Kidney (tissue), 14 donors: ENCODE results near the gene HOGA1. TPM values are rescaled to one million over a fixed set of nuclear protein-coding genes. Genes with fewer than 3 reads are reported as not detected.

Experiments used
- DNase-seq, 5 donors: peaks; one replicate each; pipeline ENCODE4 v3.0.0-alpha.2; 2013 to 2020
- FAIRE-seq: peaks from 2 replicates; lab custom pipeline; 2012; peaks lifted over from hg19 to GRCh38; lab: Jason Lieb, UNC
- H3K27ac ChIP-seq, 2 donors: one replicate each; pipeline ENCODE4 v1.7.0; 2013; ENCODE audit warnings: low read depth in 2 of 2, low read length in 2 of 2, inconsistent platforms in 1 of 2
- H3K27me3 ChIP-seq: one replicate; pipeline ENCODE4 v1.7.1; 2013; ENCODE audit warnings: low read length, inconsistent platforms; ENCODE audit not compliant: control insufficient read depth, insufficient read depth
- H3K36me3 ChIP-seq, 3 donors: one replicate each; pipeline versions ENCODE4 v1.7.0 to v1.7.1; 2013; ENCODE audit warnings: low read length in 3 of 3, control low read depth in 1 of 3, inconsistent platforms in 1 of 3; ENCODE audit not compliant: insufficient read depth in 3 of 3, control insufficient read depth in 2 of 3
- H3K4me1 ChIP-seq, 3 donors: one replicate each; pipeline versions ENCODE4 v1.7.0 to v1.7.1; 2013; ENCODE audit warnings: low read length in 3 of 3, inconsistent platforms in 1 of 3, low read depth in 1 of 3; ENCODE audit not compliant: control insufficient read depth in 2 of 3, insufficient read depth in 2 of 3
- H3K4me3 ChIP-seq, 3 donors: one replicate each; pipeline versions ENCODE4 v1.7.0 to v1.8.1; 2013; ENCODE audit warnings: low read length in 3 of 3, control low read depth in 1 of 3, inconsistent platforms in 1 of 3
- H3K9ac ChIP-seq, 3 donors: one replicate each; pipeline versions ENCODE4 v1.7.0 to v1.7.1; 2013; ENCODE audit warnings: low read length in 3 of 3, control low read depth in 1 of 3, inconsistent platforms in 1 of 3
- H3K9me3 ChIP-seq, 3 donors: one replicate each; pipeline versions ENCODE4 v1.7.0 to v1.7.1; 2013; ENCODE audit warnings: low read length in 3 of 3, control low read depth in 1 of 3, inconsistent platforms in 1 of 3; ENCODE audit not compliant: control insufficient read depth in 2 of 3, insufficient read depth in 1 of 3
- intact Hi-C: fragments of 100-400 bp; cut with DNase I; formaldehyde crosslinking; loops from one replicate; pipeline ENCODE4 v1.11.1; 2022
- polyA plus RNA-seq: library from polyadenylated mRNA; stranded (reverse); fragments of 350-450 nt; fragmentation: Illumina TruSeq; extraction: RNeasy Lipid Tissue Mini Kit (QIAGEN cat#74804); gene quantifications from one replicate; pipeline ENCODE4 v1.2.3, GENCODE V29; 2014; ENCODE audit warnings: low read depth, low replicate concordance; ENCODE audit not compliant: insufficient read depth
- total RNA-seq: library from RNA; stranded (reverse); fragmentation: NEBNext Ultra II Directional; extraction: Animal tissue kit (Norgen Biotek cat#: 25700); gene quantifications from one replicate; pipeline ENCODE4 v1.2.1, GENCODE V29; 2021
- TF ChIP-seq, protein P1 (sequence below): IDR thresholded peaks from 3 replicates; pipeline ENCODE4 v1.5.1; 2012; ENCODE audit warnings: mild to moderate bottlenecking, moderate library complexity, borderline replicate concordance; ENCODE audit not compliant: insufficient read depth; ENCODE audit errors: extremely low read depth
- donor health status: control.
- donor health status: control.
- donor health status: control.
- donor health status: control.
- donor health status: control.
- donor health status: DM: yes; HTN: yes; CAD: no.
- donor health status: Normal renal cell carcinoma (clear cell type).

Gene HOGA1
- total and polyA plus RNA-seq, 2 donors from 2014 or later, result 28.8 to 100 TPM

DNA sequence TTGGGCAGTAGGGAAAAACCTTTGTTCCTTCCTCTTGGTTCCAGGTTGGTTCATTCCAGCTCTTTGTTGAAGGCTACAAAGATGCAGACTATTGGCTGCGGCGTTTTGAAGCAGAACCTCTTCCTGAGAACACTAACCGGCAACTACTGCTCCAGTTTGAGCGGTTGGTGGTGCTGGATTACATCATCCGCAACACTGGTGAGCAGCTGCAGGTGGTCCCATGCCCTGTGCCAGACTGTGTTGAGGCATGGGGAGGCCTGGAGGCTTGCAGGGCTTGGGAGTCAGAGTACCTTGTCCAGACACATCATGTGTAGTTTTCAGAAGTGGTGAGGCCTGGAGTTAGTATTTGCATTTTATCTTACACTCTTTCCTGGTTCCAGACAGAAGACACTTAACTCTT lies 72.6 kb downstream of the HOGA1 start:
- DNase-seq (no peak), FAIRE-seq (no peak)
- intact Hi-C loops, result no loop called here
- Histone ChIP-seq H3K27me3 (no peaks in the 10 kb centered on the region), H3K4me1 (no peaks in the 10 kb centered on the region), H3K27ac (no peak overlapping the region), H3K9ac (no peak overlapping the region), H3K4me3 (no peak overlapping the region), H3K9me3 (no peaks in the 10 kb centered on the region), H3K36me3 (peaks cover 6 to 21% (median 15%) of the 10 kb centered on the region in 3 donors)
- TF ChIP-seq, protein P1, sequence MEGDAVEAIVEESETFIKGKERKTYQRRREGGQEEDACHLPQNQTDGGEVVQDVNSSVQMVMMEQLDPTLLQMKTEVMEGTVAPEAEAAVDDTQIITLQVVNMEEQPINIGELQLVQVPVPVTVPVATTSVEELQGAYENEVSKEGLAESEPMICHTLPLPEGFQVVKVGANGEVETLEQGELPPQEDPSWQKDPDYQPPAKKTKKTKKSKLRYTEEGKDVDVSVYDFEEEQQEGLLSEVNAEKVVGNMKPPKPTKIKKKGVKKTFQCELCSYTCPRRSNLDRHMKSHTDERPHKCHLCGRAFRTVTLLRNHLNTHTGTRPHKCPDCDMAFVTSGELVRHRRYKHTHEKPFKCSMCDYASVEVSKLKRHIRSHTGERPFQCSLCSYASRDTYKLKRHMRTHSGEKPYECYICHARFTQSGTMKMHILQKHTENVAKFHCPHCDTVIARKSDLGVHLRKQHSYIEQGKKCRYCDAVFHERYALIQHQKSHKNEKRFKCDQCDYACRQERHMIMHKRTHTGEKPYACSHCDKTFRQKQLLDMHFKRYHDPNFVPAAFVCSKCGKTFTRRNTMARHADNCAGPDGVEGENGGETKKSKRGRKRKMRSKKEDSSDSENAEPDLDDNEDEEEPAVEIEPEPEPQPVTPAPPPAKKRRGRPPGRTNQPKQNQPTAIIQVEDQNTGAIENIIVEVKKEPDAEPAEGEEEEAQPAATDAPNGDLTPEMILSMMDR, result no peak

DNA sequence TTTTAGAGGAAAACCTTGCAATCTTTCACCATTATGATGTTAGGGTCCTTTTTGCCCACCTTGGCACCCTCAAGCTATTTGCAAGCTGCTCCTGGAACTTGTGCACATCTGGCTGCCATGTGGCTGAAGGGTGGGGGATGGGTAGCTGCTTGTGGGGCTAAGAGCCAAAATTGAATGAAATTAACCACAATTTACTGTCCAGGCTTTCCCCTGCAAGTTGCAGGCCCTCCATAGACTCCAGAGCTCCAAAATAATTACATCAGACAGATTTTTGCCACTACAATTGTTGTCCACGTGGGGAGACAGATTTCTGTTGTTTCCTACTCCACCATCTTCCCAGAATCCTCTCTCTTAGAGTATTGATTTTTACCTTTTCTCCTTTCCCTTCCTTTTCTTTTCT lies 75.4 kb downstream of the HOGA1 start:
- TF ChIP-seq, protein P1, result no peak
- DNase-seq (no peak), FAIRE-seq (no peak)
- Histone ChIP-seq H3K9ac (no peak overlapping the region), H3K4me1 (no peaks in the 10 kb centered on the region), H3K27ac (no peak overlapping the region), H3K4me3 (no peak overlapping the region), H3K36me3 (peaks cover 10 to 22% (median 13%) of the 10 kb centered on the region in 3 donors), H3K27me3 (no peaks in the 10 kb centered on the region), H3K9me3 (no peaks in the 10 kb centered on the region)
- intact Hi-C loops, result no loop called here

Other genes with a start within 250 kb of the HOGA1 start
- gene FRAT2, start 249.7 kb upstream of the HOGA1 start, total RNA-seq, result 16.8 TPM
- gene FRAT2, start 249.7 kb upstream of the HOGA1 start, polyA plus RNA-seq, result 5.4 TPM
- gene RRP12, start 183.0 kb upstream of the HOGA1 start, total RNA-seq, result 30.0 TPM
- gene RRP12, start 183.0 kb upstream of the HOGA1 start, polyA plus RNA-seq, result 9.7 TPM
- 161 TPM for gene PGAM1, start 158.2 kb upstream of the HOGA1 start, total RNA-seq
- 328 TPM for gene PGAM1, start 158.2 kb upstream of the HOGA1 start, polyA plus RNA-seq
- gene EXOSC1, start 138.4 kb upstream of the HOGA1 start, total RNA-seq, result 28.8 TPM
- gene EXOSC1, start 138.4 kb upstream of the HOGA1 start, polyA plus RNA-seq, result 40.9 TPM
- 35.9 TPM for gene ZDHHC16, start 138.2 kb upstream of the HOGA1 start, total RNA-seq
- 48.9 TPM for gene ZDHHC16, start 138.2 kb upstream of the HOGA1 start, polyA plus RNA-seq
- 56.1 TPM for gene MMS19, start 86.0 kb upstream of the HOGA1 start, total RNA-seq
- gene MMS19, start 86.0 kb upstream of the HOGA1 start, polyA plus RNA-seq, result 49.7 TPM
- 17.4 TPM for gene UBTD1, start 85.5 kb upstream of the HOGA1 start, total RNA-seq
- 26.1 TPM for gene UBTD1, start 85.5 kb upstream of the HOGA1 start, polyA plus RNA-seq
- gene ANKRD2, start 11.6 kb upstream of the HOGA1 start, total RNA-seq, result 3.6 TPM
- gene ANKRD2, start 11.6 kb upstream of the HOGA1 start, polyA plus RNA-seq, result 10.0 TPM
- gene C10orf62, start 5.3 kb downstream of the HOGA1 start, total RNA-seq, result 1.6 TPM
- gene C10orf62, start 5.3 kb downstream of the HOGA1 start, polyA plus RNA-seq, result 0.77 TPM
- 9.1 TPM for gene MORN4, start 49.1 kb downstream of the HOGA1 start, total RNA-seq
- gene MORN4, start 49.1 kb downstream of the HOGA1 start, polyA plus RNA-seq, result 21.2 TPM
- gene PI4K2A, start 56.3 kb downstream of the HOGA1 start, total RNA-seq, result 14.2 TPM
- gene PI4K2A, start 56.3 kb downstream of the HOGA1 start, polyA plus RNA-seq, result 17.3 TPM
- gene AVPI1, start 102.9 kb downstream of the HOGA1 start, total RNA-seq, result 10.7 TPM
- gene AVPI1, start 102.9 kb downstream of the HOGA1 start, polyA plus RNA-seq, result 15.5 TPM
- 43.2 TPM for gene MARVELD1, start 129.3 kb downstream of the HOGA1 start, total RNA-seq
- 8.3 TPM for gene MARVELD1, start 129.3 kb downstream of the HOGA1 start, polyA plus RNA-seq
- 34.4 TPM for gene ZFYVE27, start 152.7 kb downstream of the HOGA1 start, total RNA-seq
- gene ZFYVE27, start 152.7 kb downstream of the HOGA1 start, polyA plus RNA-seq, result 23.3 TPM
- gene SFRP5, start 187.6 kb downstream of the HOGA1 start, total RNA-seq, result 0.31 TPM
- 0.22 TPM for gene SFRP5, start 187.6 kb downstream of the HOGA1 start, polyA plus RNA-seq